Suppressor macrophage treated with lipopolysaccharide for 4 hours (primary cell): ENCODE measurements around the gene SNX2.
A peak's percentile ranks its signal among the peaks of the same experiment; 100 is the strongest.

Source experiments
- DNase-seq: peaks from one replicate; pipeline ENCODE4 v3.0.0-alpha.2; 2020

Gene SNX2

DNA sequence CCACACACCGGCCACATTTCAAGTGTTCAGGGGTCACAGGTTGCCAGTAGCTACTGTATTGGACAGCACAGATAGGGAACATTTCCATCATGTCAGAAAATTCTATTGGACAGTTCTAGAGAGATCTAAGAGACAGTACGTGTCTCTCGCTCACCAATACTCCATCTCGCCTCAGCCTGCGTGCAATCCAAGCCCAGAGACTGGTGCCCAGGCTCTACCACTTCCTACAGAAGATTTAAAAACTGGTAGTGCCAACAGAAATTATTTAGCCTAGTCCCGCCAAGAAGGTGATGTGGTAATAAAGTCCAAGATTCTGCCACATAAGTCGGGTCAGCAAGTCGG lies 390 bp upstream of the SNX2 start:
- no peak for DNase-seq

DNA sequence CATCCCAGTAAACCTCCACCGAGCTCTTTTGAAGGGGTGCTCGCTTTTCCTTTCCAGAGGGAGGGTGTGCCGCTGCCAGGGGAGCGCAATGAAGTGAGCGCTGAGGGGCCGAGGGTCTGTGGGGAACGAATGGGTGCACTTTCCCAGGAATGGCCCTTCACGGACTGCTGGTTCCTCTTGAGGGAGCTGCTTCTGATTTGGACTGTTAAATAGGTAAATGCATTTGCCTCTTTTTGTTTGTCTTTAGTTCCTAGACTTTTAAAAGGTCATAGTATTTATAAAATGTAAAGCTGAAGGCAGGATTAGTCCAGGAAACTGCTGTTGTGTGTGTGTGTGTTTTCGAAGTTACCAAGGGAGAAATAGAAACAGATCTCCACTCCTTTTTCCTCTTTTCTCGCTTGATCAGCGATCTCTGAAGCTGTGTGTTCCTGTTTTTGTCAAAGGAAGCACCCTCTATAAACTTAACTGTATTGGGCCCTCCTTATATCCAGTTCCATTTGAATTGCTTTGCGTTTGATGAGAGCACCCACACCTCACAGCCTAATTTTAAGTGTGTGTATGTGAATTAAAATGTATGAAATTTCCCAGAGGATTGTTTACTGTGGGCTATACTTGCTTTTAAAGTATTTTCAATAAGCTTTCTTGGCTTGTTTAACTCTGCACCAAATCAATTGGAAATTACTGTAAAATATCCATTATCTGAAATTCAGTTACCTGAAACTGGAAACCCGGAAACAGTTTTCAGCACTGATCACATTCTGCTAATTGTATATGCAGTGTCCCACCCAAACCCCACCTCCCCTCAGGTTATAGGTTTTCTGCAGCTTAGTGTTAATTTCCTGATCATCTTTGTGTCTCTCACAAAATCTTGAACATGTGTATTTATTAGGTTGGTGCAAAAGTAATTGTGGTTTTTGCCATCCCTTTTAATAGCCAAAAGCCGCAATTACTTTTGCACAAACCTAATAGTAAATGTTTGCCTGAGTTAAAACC lies 966 bp downstream of the SNX2 start:
- peak; percentile 80 for DNase-seq

DNA sequence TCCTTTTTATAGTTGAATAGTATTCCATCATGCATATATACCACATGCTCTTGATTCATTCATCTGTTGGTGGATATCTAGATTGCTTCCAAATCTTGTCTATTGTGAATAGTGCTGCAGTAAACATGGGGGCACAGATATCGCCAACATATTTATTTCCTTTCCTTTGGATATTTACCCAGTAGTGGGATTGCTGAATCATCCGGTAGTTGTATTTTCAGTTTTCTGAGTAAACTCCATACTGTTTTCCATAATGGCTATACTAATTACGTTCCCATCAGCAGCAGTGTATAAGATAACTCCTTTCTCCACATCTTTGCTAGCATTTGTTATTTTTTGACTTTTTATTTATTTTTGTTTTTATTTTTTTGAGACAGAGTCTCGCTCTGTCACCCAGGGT lies 3.3 kb downstream of the SNX2 start:
- DNase-seq: no peak

DNA sequence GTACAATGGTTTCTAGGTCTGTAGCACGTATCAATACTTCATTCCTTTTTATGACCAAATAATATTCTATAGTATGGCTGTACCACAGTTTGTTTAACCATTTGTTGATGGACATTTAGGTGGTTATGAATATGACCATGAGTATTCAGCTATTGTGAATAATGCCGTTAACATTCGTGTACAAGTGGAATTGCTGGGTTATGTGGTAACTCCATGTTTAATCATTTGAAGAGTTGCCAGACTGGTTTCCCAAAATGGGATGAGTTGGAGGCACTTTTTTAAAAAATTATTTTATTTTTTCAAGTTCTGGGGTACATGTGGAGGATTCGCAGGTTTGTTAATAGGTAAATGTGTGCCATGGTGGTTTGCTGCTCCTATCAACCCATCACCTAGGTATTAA lies 4.6 kb downstream of the SNX2 start:
- no peak for DNase-seq

DNA sequence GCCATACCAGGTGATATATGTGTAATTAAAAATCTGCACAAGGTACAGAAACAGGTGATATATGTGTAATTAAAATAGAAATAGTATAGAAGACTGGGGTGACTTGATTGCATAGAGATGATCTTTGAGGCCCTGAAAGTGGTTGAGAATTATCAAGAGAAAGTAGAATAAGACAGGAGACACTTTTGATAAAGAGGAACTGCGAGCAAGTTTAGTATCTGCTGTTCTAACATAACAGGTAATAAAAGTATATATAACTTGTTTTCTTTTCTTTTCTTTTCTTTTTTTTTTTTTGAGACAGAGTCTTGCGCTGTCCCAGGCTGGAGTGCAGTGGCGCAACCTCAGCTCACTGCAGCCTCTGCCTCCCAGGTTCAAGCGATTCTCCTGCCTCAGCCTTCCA lies 5.4 kb downstream of the SNX2 start:
- no peak for DNase-seq

DNA sequence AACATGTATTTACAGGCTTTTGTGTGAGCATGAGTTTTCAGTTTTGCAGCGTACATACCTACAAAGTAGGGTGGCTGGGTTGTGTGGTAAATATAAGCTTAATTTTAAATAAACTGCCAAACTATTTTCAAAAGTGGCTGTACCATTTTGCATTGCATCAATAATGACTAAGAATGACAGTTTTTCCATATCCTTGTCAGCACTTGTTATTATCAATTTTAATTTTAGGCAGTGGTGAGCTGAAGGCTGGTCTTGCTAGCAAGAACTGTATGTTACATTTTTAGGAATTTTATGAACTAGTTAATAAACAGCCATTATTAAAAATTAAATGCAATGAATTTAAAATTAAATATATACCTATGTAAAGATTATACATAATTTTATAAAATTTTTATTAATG lies 6.6 kb downstream of the SNX2 start:
- DNase-seq: no peak

DNA sequence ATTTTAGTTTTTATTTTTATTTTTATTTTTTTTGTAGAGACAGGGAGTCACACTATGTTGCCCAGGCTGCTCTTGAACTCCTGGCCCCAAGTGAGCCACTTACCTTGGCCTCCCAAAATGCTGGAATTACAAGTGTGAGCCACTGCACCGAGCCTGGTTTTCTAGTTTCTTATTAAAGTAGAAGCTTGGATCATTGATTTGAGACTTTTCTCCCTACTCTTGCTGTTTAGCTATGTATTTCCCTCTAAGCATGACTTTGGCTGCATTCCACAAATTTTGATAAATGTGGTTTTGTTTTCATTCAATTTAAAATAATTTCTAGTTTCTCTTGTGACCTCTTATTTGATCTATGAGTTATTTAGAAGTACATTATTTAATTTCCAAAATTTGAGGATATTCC lies 10.4 kb downstream of the SNX2 start:
- DNase-seq: no peak

DNA sequence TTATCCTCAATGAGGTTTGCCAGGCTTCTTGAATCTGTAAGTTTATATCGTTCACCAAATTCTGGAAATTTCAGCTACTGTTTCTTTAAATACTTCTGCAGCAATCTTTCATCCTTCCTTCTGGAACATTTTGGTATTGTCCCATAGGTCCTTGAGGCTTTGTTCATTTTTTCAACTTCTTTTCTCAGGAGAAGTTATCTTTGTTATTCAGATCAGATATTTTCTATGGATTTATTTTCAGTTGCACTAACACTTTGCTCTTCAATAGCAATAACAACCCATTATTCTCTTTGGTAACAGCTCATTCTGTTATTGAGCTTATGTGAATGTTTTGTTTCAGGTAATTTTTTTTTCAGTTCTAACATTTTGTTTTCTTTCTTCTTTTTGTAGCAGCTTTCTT lies 13.5 kb downstream of the SNX2 start:
- no peak for DNase-seq

DNA sequence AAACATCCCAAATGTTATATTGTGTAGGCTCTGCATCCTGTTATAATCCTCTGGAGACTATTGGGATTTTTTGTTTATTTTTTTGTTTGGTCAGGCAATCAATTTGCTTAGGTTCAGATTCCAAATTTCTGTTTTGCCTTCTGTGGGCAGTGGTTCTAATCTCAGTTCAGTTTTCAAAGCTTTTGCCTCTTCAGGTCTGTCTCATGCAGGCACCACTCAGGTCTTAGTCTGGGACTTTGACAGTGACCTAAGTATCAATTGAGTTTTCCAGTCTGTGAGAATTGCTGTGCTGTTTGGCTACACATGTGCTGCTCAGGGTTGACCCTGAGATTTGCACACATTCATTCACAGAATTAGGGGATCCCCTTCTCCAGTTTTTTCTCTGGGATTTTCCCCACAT lies 14.1 kb downstream of the SNX2 start:
- DNase-seq: no peak

DNA sequence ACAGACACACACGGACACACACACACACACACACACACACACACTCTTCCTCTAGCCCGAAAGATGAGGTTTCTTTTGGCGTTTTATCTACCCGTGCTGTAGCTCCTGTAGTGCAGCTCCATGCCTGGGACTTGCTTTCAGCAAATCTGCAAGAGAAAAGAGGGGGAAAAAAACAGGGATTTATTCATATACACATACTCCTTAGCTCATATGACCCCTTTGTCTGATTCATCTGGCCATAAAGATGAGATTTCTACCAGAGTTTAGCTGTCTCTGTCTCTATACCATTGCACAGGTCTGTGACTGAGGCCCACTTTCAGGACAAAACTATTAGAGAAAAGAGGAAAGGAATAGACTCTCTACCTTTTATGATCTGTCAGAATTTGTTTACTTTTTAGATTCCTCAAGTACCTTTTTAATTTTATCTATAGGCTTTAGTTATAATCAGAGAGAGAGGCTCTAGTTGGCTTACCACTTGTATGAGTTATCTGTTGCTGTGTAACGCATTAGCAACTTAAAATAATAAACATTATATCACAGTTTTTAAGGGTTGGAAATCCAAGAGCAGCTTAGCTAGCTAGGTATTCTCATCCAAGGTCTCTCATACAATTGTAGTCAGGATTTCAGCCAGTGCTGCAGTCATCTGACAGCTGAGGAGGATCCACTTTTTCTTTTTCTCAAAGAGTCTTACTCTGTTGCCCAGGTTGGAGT lies 14.7 kb downstream of the SNX2 start:
- DNase-seq: no peak

DNA sequence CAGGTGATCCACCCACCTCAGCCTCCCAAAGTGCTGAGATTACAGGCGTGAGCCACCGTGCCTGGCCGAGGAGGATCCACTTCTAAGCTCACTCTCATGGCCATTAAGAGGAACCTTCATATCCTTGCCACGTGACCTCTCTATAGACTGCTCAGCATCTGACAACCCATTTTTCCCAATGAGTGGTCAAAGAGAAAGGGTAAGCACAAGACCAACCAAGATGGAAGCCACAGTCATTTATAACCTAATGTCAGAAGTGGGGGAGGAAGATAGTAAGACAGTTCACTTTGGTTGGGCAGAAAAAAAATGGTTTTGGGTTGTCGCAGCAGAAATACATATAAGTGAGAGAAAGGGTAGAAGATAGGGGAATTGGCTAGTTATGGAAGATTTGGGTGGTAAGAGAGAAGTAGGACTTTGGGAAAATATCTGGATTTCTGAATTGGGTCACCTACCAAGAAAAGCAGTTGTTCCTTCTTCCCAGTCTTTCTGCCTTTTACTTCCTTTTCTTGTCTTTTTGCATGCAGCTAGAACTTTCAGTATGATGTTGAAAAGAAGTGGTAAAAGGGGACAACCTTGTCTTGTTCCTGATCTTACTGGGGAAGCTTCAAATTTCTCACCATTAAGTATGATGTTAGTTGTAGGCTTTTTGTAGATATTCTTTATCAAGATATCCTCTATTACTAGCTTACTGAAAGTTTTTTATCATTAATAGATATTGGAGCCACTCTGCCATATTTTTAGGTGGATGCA lies 15.6 kb downstream of the SNX2 start:
- DNase-seq: peak; percentile 44

DNA sequence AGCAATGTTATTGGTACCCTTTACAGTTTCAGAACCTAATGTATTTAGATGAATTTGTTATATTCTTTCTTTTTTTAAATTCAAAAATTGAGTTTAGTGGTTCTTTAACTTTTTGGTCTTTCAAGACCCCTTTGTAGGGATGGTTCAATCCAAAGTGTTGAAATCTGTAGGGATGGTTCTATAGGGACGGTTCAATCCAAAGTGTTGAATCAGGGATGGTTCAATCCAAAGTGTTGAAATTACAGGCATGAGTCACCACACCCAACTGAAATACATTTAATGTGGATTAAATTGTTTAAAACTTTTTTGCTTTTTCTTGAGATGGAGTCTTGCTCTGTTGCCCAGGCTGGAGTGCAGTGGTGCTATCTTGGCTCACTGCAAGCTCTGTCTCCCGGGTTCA lies 30.6 kb downstream of the SNX2 start:
- peak; percentile 60 for DNase-seq

DNA sequence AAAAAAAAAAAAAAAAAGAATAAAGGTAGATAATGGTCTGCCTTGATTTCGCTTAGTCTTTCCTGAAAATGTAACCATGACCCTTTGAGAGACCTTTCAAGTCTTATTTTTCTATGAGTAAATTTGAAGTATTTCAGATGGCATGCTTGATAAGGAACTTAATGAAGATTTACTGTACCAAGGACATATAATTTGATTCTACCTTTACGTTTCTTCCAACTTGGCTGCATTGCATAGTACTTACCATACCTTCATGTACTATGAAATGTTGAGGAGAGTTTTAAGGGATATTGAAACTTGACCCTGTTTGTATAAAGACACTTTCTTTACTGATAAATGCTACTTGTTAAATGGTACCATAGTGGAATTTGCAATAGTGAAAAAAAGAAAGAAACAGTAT lies 35.5 kb downstream of the SNX2 start:
- DNase-seq: no peak

DNA sequence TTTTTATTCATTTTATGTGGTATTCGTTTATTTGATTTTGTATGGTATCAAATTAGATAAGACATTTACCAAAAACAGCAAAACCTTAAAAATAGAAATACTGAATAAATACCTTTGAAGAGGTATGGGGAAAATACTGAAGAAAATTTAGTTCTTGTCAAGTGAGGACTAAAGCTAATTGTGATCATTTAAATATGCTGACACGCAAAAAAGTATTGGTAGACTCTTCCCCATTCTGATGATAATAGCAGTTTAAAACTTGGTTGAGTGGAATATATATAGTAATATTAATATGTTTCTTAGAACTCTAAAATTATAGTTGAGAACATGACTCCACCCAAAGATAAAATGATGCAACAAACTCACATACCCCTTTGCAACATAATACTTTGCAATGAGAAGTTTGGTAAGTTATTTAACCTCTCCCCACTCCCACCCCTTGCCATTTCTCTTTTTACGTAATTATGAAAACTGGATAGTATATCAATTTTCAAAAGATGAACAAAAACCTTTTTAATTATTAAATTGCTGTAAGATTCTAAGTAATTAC lies 40.4 kb downstream of the SNX2 start:
- DNase-seq: no peak

DNA sequence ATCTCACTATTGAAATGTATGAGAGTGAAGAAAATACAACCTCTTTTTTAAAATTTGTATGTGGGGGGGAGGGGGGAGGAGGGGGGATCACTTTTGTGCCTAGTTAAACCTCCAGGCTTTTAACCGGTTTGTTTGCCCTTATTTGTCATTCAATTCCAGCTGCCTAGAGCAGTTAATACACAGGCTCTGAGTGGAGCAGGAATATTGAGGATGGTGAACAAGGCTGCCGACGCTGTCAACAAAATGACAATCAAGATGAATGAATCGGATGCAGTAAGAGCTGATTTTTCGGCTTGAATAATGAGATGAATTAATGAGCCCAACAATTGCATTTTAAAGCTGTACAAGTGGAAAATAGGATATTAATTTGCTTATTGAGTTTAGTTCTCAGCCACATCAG lies 41.9 kb downstream of the SNX2 start:
- DNase-seq: no peak

DNA sequence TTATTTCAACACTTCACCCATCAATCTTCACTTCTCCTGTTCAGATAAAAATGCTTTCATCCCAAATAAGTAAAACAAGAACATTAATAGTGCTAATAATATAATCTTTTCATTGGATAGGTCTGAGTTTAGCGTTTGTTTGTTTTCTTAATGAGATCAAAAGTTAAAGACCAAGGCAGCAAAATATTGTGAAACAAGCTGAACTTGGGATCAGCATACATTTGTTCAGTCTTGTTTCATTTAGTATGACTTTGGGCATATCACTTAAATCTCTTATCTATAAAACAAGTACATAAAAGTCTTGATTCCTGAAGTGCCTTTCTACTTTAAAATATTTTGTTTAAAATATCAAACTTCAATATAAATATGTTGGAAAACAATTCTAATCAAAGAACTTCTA lies 57.1 kb downstream of the SNX2 start:
- no peak for DNase-seq

DNA sequence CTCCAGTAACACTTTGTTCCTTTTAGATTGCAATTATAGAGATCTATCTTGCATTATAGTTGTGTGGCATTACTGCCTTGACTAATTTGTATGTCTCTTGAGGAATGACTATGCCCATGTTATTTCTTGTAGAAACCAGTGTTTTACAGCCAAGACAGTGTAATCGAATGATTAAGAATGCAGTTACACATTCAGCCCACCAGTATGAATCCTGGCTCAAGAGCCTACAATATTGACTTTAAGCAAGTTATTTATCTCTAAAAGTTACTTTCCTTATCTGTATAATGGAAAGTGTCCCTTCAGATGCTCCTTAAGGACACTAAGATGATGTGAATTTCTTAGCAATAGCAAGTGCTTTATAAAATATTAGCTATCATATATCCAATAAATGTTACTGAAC lies 60.8 kb downstream of the SNX2 start:
- no peak for DNase-seq

DNA sequence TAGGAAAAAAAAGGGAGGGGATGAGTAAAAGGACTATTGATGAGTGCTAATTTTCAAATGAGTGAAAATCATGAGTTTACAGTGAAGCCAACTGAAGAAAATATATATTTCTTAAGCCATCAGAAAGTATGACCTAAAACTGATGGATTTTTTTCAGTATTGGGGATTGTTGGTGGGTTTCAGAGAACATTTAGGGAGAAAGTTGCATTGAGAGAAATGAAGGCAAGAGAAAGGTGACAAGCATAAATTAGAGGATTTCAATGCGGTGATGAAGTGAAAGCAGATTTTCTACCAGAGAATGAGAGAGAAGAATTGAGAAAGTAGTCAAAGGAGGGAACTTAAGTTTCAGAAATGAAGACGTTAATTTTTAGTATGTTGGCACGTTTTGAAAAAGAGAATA lies 62.1 kb downstream of the SNX2 start:
- DNase-seq: no peak

DNA sequence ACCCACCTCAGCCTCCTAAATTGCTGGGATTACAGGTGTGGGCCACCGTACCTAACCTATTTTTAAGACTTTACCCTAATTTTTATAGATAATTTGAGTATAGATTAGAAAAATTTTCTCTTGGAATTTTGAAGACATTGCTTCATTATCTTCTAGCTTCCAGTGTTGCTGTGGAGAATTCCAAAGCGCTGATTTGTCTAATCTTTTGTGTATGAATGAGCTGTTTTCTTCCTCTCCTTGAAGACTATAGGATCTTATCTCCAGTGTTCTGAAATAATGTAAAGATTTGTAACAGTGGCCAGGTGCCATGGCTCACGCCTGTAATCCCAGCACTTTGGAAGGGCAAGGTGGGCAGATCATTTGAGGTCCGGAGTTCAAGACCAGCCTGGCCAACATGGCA lies 64.9 kb downstream of the SNX2 start:
- DNase-seq: no peak

DNA sequence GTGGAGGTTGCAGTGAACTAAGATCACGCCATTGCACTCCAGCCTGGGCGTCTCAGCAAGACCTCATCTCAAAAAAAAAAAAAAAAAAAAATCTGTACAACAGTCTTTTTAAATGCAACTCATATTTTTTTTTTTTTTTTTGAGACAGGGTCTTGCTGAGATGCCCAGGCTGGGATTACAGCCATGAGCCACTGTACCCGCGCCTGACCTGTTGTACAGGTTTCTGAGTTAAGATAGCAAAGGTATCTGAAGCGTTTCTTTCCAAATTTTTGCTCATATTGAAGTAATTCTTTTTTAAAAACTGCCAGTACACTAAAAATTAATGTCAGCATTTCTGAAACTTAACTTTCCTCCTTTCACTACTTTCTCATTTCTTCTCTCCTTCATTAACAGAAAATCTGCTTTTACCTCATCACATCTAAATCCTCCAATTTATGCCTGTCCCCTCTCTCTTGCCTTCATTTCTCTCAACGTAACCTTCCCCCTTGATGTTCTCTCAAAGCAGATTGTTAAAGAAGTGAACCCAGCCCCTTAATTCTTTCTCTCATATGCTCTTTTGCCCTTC lies 67.2 kb downstream of the SNX2 start:
- DNase-seq: no peak

DNA sequence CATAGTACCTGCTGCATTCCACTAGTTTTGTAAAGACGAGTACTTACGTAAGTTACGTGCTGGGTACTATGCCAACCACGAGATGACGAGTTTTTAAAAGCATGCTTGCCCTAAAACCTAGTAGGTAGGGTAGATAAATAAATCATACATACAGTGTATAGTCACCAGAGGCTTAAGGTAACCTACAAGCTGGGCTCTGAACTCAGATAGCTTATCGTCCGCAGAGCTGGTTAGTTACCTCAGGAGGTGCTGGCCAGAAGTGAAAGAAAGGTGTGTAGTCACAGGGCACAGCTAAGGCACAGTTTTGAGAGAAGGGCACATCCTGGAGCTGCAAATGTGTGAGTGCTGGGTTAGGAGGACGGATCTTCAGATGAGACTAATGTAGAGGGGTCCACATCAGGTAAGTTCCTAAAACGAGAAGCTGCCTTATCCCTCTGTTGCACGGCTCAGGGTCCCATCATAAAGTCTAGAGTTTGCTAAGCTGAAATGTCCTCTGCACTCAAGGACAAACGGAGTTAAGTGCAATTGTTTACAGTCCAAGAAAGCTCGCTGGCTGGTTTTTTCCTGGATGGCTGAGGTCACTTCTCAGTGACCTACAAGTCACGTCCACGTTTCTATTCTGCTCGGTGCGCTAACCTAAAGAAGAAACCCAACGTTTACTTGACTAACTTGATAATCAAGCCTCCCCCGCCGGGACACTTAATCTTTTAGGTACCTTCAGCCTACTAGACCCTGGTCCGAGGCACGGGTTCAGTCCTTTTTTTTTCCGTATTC lies 69.4 kb downstream of the SNX2 start:
- peak; percentile 43 for DNase-seq

DNA sequence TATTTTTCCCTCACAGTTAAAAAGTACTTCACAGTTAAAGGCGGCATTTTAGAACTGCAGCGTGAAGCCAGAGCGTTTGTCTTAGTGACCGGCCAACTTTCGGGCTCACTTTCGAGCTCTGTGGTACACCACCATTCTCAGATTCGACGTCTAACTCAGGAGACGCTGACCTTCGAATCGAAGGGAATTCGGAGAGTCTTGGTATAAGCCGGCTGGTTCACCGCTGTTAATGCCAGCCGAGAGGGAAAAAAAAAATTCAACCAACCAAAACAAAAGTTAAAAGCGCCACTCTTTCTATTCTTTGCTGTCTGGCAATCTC lies 70.0 kb downstream of the SNX2 start:
- peak; percentile 25 for DNase-seq
